ENCODE data around the gene DLL4.

Gene DLL4

GRCh38 chr15:40918799-40919392, 10.2 kb upstream of the DLL4 start:
- Histone ChIP-seq H2AFZ (ENCODE audit: low read depth, low read length) (no peak overlapping the region), H3K9me3 (ENCODE audit: insufficient read depth, low read length) (no peaks in the 10 kb centered on the region), H3K4me3 (ENCODE audit: low read length) (no peak overlapping the region), H3K4me2 (ENCODE audit: low read length) (no peak overlapping the region), H3K27me3 (ENCODE audit: low read depth, low read length) (no peaks in the 10 kb centered on the region), H3K4me1 (ENCODE audit: low read length) (peaks cover 9% of the 10 kb centered on the region), H3K36me3 (replicated peaks; ENCODE audit: low read depth, low read length) (no peaks in the 10 kb centered on the region), H3K27ac (ENCODE audit: low read length) (no peak overlapping the region), H3K9ac (ENCODE audit: low read length) (no peak overlapping the region), H3K79me2 (ENCODE audit: low read length) (no peaks in the 10 kb centered on the region), H4K20me1 (ENCODE audit: insufficient read depth, low read length) (no peaks in the 10 kb centered on the region)
- TF ChIP-seq CTCF (IDR thresholded peaks at IDR 0.05; ENCODE audit: low read depth, low read length), result no peak
- TF ChIP-seq EZH2phosphoT487 (IDR thresholded peaks at IDR 0.05; ENCODE audit: low read depth), result no peak

GRCh38 chr15:40921949-40922607, 7.1 kb upstream of the DLL4 start:
- H4K20me1 ChIP-seq (ENCODE audit: insufficient read depth, low read length), result no peaks in the 10 kb centered on the region
- H3K4me3 ChIP-seq (ENCODE audit: low read length), result no peak overlapping the region
- peaks cover 2% of the 10 kb centered on the region for H3K27me3 ChIP-seq (ENCODE audit: low read depth, low read length)
- no peak overlapping the region for H2AFZ ChIP-seq (ENCODE audit: low read depth, low read length)
- no peaks in the 10 kb centered on the region for H3K79me2 ChIP-seq (ENCODE audit: low read length)
- no peaks in the 10 kb centered on the region for H3K9me3 ChIP-seq (ENCODE audit: insufficient read depth, low read length)
- H3K4me1 ChIP-seq (ENCODE audit: low read length), result no peaks in the 10 kb centered on the region
- no peak overlapping the region for H3K9ac ChIP-seq (ENCODE audit: low read length)
- H3K27ac ChIP-seq (ENCODE audit: low read length), result no peak overlapping the region
- no peak for TF ChIP-seq CTCF (IDR thresholded peaks at IDR 0.05; ENCODE audit: low read depth, low read length)
- no peak for TF ChIP-seq EZH2phosphoT487 (IDR thresholded peaks at IDR 0.05; ENCODE audit: low read depth)
- H3K36me3 ChIP-seq (replicated peaks; ENCODE audit: low read depth, low read length), result no peaks in the 10 kb centered on the region
- H3K4me2 ChIP-seq (ENCODE audit: low read length), result no peak overlapping the region

- no peak overlapping the region for H3K4me2 ChIP-seq (ENCODE audit: low read length)
- peaks cover 8% of the 10 kb centered on the region for H3K27me3 ChIP-seq (ENCODE audit: low read depth, low read length)
These were observed 6.5 kb upstream of the DLL4 start for GRCh38 chr15:40922608-40923005.

More at GRCh38 chr15:40922608-40923005, 6.5 kb upstream of the DLL4 start:
- Histone ChIP-seq H3K27ac (ENCODE audit: low read length) (no peak overlapping the region), H4K20me1 (ENCODE audit: insufficient read depth, low read length) (no peaks in the 10 kb centered on the region), H3K4me3 (ENCODE audit: low read length) (no peak overlapping the region), H2AFZ (ENCODE audit: low read depth, low read length) (no peak overlapping the region), H3K36me3 (replicated peaks; ENCODE audit: low read depth, low read length) (no peaks in the 10 kb centered on the region), H3K9ac (ENCODE audit: low read length) (no peak overlapping the region), H3K4me1 (ENCODE audit: low read length) (no peaks in the 10 kb centered on the region), H3K9me3 (ENCODE audit: insufficient read depth, low read length) (no peaks in the 10 kb centered on the region), H3K79me2 (ENCODE audit: low read length) (no peaks in the 10 kb centered on the region)
- TF ChIP-seq CTCF (IDR thresholded peaks at IDR 0.05; ENCODE audit: low read depth, low read length), result no peak
- no peak for TF ChIP-seq EZH2phosphoT487 (IDR thresholded peaks at IDR 0.05; ENCODE audit: low read depth)

Data from OCI-LY3 (cell line).